Retinal pigment epithelial cell (primary cell): ENCODE data around the gene LTB4R2.
A peak's percentile ranks its signal among the peaks of the same experiment; 100 is the strongest.

Experiments
- DNase-seq: peaks from one replicate; pipeline ENCODE4 v3.0.0-alpha.2; 2010; ENCODE audit warnings: low read depth
- H3K4me3 ChIP-seq: 2 replicates; pipeline ENCODE4 v1.5.1; 2011; ENCODE audit warnings: mild to moderate bottlenecking, low read length, control low read depth, moderate library complexity
- TF ChIP-seq, protein P1 (sequence below): conservative IDR thresholded peaks from 2 replicates; pipeline ENCODE4 v1.5.1; 2011; ENCODE audit warnings: low read depth, low read length, control low read depth, inconsistent platforms

The LTB4R2 gene

DNA sequence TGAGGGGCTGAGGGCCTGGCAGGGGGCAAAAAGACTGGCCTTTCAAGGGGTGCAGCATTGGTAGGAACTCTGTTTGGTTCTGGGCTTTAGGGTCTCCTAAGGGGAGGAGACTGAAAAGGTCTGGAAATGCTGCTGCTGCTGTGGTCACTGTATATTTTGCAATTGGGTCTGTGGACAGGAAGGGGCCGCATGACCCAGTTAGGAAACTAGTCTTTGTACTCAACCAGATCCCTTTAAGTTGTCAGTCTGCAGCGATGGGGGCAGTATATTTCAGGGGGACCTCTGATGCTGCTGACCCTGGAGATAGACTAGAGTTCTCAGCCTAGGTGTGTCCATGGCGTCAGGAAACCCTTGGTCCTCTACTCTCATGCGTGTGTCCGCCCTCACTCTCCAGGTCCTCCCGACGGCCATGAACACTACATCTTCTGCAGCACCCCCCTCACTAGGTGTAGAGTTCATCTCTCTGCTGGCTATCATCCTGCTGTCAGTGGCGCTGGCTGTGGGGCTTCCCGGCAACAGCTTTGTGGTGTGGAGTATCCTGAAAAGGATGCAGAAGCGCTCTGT, 5.4 kb downstream of the LTB4R2 start:
- DNase-seq = no peak
- TF ChIP-seq, protein P1, sequence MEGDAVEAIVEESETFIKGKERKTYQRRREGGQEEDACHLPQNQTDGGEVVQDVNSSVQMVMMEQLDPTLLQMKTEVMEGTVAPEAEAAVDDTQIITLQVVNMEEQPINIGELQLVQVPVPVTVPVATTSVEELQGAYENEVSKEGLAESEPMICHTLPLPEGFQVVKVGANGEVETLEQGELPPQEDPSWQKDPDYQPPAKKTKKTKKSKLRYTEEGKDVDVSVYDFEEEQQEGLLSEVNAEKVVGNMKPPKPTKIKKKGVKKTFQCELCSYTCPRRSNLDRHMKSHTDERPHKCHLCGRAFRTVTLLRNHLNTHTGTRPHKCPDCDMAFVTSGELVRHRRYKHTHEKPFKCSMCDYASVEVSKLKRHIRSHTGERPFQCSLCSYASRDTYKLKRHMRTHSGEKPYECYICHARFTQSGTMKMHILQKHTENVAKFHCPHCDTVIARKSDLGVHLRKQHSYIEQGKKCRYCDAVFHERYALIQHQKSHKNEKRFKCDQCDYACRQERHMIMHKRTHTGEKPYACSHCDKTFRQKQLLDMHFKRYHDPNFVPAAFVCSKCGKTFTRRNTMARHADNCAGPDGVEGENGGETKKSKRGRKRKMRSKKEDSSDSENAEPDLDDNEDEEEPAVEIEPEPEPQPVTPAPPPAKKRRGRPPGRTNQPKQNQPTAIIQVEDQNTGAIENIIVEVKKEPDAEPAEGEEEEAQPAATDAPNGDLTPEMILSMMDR = no peak
- H3K4me3 ChIP-seq = no peak overlapping the region

DNA sequence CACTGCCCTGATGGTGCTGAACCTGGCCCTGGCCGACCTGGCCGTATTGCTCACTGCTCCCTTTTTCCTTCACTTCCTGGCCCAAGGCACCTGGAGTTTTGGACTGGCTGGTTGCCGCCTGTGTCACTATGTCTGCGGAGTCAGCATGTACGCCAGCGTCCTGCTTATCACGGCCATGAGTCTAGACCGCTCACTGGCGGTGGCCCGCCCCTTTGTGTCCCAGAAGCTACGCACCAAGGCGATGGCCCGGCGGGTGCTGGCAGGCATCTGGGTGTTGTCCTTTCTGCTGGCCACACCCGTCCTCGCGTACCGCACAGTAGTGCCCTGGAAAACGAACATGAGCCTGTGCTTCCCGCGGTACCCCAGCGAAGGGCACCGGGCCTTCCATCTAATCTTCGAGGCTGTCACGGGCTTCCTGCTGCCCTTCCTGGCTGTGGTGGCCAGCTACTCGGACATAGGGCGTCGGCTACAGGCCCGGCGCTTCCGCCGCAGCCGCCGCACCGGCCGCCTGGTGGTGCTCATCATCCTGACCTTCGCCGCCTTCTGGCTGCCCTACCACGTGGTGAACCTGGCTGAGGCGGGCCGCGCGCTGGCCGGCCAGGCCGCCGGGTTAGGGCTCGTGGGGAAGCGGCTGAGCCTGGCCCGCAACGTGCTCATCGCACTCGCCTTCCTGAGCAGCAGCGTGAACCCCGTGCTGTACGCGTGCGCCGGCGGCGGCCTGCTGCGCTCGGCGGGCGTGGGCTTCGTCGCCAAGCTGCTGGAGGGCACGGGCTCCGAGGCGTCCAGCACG, 6.1 kb downstream of the LTB4R2 start:
- DNase-seq = no peak
- TF ChIP-seq, protein P1 = peak; percentile 8
- H3K4me3 ChIP-seq = no peak overlapping the region

DNA sequence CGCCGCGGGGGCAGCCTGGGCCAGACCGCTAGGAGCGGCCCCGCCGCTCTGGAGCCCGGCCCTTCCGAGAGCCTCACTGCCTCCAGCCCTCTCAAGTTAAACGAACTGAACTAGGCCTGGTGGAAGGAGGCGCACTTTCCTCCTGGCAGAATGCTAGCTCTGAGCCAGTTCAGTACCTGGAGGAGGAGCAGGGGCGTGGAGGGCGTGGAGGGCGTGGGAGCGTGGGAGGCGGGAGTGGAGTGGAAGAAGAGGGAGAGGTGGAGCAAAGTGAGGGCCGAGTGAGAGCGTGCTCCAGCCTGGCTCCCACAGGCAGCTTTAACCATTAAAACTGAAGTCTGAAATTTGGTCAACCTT, 6.6 kb downstream of the LTB4R2 start:
- DNase-seq = no peak
- TF ChIP-seq, protein P1 = no peak
- H3K4me3 ChIP-seq = no peak overlapping the region

DNA sequence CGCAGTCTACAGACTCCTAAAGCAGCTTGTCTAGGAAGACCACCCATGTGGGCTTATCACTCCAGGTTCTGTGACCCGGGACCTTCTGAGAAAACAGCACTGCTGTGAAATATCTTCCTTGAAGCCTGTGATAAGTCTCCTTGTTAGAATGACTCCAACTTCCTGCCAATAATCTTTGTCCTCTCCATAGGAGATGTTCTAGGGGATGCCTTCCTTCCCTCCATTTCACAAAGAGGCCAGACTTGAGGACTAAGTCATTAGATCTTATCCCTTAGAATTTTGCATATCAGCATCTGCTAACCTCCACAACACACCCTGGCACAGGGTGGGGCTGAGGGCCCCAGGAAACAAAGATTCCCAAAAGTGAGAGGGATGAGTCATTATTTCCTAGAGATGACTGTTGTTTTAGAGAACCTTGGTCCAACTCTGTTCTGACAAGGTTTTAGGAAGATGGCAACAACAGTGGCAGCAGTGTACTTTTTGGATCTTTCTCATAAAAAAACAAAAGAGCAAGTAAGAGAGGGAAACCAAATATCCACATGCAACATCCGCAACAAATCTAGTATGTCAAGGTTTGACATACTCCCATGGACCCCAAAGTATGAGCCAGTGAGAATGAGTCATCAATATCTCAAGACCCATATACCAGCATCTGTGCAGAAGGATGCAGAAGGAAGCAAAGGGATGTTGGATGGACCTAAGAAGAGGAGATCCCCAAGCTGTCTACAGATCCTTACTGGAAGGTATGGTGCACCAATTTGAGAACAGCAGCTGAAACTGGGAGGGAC, 7.4 kb downstream of the LTB4R2 start:
- no peak for DNase-seq
- TF ChIP-seq, protein P1 = no peak
- H3K4me3 ChIP-seq = no peak overlapping the region

DNA sequence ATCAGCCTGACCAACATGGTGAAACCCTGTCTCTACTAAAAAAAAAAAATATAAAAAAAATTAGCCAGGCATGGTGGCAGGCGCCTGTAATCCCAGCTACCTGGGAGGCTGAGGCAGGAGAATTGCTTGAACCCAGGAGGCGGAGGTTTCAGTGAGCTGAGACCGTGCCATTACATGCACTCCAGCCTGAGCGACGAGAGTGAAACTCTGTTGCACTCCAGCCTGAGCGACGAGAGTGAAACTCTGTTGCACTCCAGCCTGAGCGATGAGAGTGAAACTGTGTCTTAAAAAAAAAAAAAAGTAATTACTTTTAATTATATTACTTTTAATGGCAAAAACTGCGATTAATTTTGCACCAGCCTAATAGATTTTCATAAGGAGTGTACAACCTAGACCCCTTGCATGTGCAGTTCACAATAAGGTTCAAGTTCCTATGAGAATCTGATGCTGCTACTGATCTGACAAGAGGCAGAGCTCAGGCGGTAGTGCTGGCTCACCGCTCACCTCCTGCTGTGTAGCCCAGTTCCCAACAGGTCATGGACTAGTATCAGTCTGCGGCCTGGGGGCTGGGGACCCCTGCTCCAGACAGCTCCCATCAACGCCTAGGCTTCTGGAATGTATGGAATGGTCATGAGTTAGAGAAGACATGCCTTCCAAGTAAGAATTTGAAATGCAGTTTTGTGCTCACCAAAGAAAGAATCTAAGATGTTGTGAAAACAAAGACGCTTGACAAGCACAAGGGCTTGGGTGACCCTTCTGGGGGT, 11.5 kb downstream of the LTB4R2 start:
- TF ChIP-seq, protein P1 = no peak
- no peak for DNase-seq
- H3K4me3 ChIP-seq = no peak overlapping the region

DNA sequence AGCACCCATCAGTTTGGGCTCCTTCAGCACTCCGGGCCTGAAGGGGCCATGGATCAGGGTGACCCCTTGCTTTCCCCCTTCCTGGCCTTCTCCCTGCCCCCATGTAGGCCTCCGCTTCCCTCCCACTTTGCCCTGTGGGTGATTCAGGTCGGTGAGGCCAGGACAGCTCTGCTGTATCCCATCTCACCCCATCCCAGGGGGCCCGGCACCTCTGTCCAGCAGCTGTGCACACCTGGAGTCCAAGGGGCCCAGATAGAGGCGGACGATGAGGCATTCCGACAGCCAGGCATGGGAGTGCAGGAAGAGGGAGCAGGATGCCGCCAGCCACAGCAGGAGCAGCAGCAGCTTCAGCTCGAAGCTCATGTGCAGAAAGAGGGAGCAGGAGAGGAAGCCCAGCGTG, 12.7 kb downstream of the LTB4R2 start:
- no peak overlapping the region for H3K4me3 ChIP-seq
- TF ChIP-seq, protein P1 = no peak
- no peak for DNase-seq
